Measurements from ENCODE around the gene PDGFRA. TPM values are rescaled to one million over a fixed set of nuclear protein-coding genes. Genes with fewer than 3 reads are reported as not detected.
A peak's percentile ranks its signal among the peaks of the same experiment; 100 is the strongest.

The PDGFRA gene
- total RNA-seq, 1 donor from 2014 or later, result 1.3 TPM

DNA sequence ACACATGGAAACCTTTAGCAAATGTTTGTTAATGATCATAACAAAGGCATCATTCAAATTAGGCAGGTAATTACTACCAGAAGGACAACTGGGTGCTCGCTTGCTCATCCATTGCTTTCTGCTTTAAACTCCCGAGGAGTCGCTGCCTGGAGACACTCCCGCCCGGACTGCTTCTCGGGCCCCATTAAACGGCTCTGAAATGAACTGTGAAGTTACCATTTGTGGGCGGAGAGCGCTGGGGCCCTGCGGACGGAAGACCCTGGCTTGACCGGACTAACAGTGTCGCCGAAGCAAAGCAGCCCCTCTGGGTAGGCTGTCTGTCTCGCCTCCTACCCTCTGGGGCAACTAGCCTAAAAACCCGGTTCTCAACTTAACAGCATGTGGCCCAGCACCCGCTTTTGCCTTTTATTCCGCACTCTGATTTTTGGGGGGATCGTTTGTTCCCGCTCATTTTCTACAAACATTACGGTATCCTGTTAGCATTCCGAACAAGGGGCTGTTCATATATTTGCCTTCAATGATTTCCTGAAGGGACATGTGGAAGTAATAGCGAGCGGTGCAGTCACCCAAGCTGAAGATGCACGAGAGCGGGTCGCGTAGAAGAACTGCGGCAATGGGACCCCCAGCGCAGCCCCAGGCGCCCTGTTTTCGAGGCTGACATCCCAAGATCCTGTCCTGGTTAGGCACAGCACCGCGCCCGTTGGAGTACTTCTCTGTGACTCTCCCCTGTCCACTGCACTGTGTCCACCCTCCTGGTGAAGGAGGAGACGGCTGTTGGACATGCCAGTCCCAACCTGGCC lies 1.6 kb upstream of the PDGFRA start:
- DNase-seq (ENCODE audit: low read depth), result no peak
- TF ChIP-seq, protein P1, sequence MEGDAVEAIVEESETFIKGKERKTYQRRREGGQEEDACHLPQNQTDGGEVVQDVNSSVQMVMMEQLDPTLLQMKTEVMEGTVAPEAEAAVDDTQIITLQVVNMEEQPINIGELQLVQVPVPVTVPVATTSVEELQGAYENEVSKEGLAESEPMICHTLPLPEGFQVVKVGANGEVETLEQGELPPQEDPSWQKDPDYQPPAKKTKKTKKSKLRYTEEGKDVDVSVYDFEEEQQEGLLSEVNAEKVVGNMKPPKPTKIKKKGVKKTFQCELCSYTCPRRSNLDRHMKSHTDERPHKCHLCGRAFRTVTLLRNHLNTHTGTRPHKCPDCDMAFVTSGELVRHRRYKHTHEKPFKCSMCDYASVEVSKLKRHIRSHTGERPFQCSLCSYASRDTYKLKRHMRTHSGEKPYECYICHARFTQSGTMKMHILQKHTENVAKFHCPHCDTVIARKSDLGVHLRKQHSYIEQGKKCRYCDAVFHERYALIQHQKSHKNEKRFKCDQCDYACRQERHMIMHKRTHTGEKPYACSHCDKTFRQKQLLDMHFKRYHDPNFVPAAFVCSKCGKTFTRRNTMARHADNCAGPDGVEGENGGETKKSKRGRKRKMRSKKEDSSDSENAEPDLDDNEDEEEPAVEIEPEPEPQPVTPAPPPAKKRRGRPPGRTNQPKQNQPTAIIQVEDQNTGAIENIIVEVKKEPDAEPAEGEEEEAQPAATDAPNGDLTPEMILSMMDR (conservative IDR thresholded peaks at IDR 0.05; ENCODE audit: low read depth, low read length), result no peak
- peak overlapping the region; percentile 62 for H3K4me3 ChIP-seq (ENCODE audit: low read depth, low read length)

DNA sequence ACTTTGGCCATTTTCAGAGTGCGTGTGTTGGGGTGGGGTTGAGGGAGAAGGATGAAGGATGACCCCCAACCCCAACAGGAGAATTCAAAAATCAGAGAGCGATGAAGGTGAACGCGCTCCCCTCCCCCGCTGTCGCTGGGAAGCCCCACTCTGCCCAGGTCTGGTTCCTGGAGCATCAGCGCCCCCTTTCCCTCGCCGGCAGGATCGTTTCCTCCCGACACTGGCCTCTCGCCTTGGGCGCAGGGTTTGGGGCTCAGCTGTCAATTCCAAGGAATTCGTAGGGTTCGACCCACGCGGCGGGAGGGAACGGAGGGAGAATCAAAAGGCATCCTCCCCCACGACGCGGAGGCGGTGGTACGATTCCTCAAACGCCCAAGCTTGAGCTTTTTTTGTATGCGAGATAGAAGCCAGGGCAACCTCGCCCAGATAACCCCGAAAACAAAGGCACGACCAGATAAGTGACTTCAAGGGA lies 1.0 kb upstream of the PDGFRA start:
- no peak for DNase-seq (ENCODE audit: low read depth)
- peak overlapping the region; percentile 62 for H3K4me3 ChIP-seq (ENCODE audit: low read depth, low read length)

DNA sequence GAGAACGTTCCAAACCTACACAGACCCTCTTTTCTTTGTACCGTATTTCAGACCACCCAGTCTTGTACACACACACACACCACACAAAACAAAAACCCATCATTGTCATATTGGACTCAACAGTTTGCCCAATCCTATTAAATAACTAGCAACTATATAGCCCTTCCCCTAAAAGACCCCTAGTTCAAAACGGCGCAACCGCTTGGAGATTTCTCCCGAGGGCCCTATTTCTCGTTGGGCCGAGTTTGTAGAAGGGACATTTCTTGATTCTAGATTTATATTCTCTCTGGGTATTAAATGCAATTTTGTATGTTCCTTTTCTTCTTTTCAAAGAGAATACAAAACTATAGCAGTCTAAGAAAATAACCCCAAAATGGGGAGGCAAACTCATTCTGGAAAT lies 547 bp upstream of the PDGFRA start:
- no peak overlapping the region for H3K4me3 ChIP-seq (ENCODE audit: low read depth, low read length)
- TF ChIP-seq, protein P1 (conservative IDR thresholded peaks at IDR 0.05; ENCODE audit: low read depth, low read length), result no peak
- DNase-seq (ENCODE audit: low read depth), result no peak

More for the DNA sequence above, 1.0 kb upstream of the PDGFRA start:
- TF ChIP-seq, protein P1 (conservative IDR thresholded peaks at IDR 0.05; ENCODE audit: low read depth, low read length), result peak; percentile 88

DNA sequence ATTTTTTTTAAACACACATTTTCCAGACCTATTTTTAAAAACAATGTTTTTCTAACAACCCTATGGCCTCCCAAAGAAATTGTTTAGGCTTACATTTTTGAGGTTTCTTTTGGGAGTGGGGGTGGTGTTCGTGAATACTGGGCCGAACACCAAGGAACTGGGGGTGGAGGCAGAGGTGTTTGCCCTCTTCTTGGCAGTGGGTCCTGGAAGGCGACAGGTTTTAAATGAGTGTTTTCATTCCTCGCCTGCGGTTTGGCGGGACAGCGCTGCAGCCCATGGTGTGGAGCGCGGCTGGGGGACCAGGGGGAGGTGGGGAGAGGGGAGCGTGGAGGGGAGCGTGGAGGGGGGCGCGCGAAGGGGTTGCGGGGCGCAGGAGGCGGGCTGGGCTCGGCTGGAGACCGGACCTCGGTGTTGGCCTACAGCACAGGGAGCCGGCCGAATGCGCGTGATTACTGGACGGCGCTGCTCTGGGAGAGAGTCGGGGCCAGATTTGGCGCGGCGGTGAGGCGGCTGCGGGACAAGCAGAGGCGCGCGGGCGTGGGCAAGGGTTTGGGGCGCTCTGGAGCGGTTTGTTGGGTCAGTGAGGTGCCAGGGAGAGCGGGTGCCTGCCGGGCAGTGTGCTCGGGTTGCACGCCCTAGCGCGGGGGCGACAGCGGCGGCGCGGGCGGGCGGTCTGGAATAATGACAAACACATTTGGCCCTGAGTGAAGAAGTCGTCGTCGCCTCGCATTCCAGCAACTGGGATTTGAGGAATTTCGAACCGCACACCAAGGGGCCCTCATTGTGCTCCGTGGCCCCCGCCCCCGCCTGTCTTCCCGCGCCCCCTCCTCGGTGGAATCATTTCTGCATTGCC lies 764 bp downstream of the PDGFRA start:
- TF ChIP-seq, protein P1 (conservative IDR thresholded peaks at IDR 0.05; ENCODE audit: low read depth, low read length), result no peak
- DNase-seq (ENCODE audit: low read depth), result no peak
- no peak overlapping the region for H3K4me3 ChIP-seq (ENCODE audit: low read depth, low read length)

DNA sequence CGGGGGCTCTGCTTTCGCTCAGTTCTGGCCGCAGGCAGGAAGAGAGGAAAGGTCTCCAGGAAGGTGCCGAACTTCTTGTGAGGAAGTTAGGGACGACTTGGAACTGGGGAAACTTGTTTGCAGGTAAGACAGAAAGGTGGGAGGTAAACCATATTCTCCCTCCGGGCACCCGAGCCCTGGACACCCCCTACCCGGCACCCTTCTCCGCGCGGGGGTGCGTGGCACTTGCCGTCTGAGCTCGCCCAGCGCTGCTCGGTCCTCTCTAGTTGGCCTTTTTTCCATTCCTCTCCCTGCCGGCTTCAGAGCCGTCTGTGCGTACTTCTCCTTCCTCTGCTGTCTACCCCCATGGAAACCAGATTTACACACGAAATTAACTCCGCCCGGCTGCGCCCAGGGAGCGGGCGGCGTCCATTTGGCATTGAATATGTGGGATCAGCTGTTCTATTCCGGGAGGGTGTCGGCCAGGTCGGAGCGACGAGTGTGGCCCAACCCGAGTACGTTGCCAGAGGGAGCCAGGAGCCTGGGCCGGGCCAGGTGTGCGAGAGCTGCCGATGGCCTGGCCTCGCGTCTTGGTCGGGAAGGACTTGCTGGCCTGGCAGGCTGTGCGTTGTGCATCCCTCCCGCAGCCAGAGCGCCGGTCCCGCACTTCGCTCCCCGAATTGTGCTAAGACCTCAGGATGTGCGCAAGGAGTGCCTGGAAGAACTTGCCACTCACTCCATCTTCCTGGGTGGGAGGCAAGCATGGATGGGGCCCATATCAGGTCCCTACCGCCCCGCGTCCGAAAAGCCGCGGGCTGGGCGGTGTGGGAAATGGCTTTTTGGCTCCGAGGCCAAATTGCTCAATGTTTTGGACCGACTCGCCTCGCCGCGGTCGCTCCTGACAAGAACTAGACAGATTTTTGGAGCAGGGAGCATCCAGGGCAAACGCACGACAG lies 1.7 kb downstream of the PDGFRA start:
- DNase-seq (ENCODE audit: low read depth), result no peak
- TF ChIP-seq, protein P1 (conservative IDR thresholded peaks at IDR 0.05; ENCODE audit: low read depth, low read length), result no peak
- H3K4me3 ChIP-seq (ENCODE audit: low read depth, low read length), result no peak overlapping the region

DNA sequence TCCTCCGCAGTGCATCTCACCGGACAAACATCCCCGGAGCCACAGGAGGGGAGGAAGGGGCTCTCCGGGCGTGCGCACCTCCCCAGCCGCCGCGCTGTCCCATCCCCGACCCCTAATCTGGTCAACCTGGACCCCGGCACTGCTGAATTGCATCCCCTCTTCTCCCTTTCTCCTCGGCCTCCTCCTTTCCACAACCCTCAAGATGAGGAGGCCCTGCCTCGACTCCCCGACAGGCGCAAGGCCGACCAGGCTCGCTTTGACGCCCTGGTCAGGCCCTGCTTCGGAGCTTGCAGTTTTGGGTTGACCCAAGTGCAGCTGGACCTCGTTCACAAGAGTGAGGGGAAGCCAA lies 2.3 kb downstream of the PDGFRA start:
- TF ChIP-seq, protein P1 (conservative IDR thresholded peaks at IDR 0.05; ENCODE audit: low read depth, low read length), result no peak
- H3K4me3 ChIP-seq (ENCODE audit: low read depth, low read length), result no peak overlapping the region
- DNase-seq (ENCODE audit: low read depth), result no peak

Measured in epithelial cell of proximal tubule (primary cell).